HG03159 (cell line): ENCODE measurements around the gene SLC9A1.
A peak's percentile ranks its signal among the peaks of the same experiment; 100 is the strongest.
"Not testable (repeated sequence)": the region's sequence is repeated elsewhere in the genome, so short reads cannot be mapped to it uniquely, and the experiment has no call there.

Source experiments
- ATAC-seq: cut with Tn5 transposase; IDR thresholded peaks from one replicate; pipeline ENCODE4 v1.9.1; 2021; ENCODE audit warnings: mild to moderate bottlenecking, moderate library complexity; ENCODE audit not compliant: unreplicated experiment

SLC9A1 gene

DNA sequence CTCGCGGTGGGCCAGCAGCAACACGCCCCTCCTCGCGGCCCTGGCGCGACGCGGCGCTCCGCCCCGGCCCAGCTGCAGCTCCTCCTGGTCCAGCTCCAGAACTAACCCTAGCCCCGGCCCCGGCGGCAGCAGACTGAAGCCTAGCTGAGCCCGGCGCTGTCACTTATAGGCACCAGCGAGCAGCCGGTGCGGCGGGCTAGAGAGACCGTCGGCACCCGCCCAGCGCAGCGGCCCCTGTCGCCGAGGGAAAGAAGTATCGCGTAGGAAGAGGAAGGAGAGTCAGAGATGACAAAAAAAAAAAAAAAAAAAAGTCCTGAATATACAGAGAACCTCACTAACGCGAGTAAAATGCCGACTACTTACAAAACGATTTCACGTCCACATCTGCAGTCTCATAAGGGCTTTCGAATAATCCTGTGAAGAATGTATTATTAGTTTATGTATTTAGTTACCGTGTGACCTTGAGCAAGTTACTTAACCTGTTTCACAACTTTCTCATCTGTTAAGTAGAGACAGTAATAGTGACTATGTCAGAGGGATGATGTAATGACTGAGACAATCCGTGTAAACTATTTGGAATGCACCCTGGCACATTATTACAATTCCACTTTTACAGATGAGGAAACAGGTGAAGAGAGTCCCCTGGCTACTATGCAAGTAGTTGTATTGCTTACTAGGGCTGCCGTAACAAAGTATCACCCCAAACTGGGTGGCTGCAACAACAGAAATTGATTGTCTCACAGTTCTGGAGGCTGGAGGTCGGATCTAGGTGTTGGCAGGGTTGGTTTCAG, at the start of gene SLC9A1:
Gene SLC9A1 (minus strand): TSS at position 135 of the 791 bp plus-strand sequence. CDS start 791 bp downstream, outside the sequence.
- peak; percentile 83 for ATAC-seq

DNA sequence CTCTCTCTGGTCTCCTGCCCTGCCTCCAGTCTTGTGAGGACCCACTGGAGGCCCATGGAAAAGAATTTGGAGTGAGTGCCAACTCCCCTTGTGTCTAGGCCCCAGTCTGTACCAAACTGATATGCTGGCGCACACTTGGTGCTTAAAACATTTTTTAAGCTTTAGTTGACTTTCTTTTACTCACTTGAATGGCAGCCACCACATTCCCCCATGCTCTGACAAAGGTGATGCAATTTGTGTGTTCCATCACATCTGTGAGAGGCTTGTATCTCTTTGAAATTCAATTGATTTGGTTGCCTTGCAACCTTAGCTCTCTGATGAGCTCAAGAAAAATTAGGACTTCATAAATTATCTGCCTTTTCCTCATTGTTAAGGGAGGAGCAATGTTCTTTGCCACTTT, 49.0 kb upstream of the SLC9A1 start:
- ATAC-seq = no peak

- no peak for ATAC-seq
These were observed 46.4 kb upstream of the SLC9A1 start for GRCh38 chr1:27201295-27201694.

- no peak for ATAC-seq
These were observed 38.3 kb upstream of the SLC9A1 start for GRCh38 chr1:27193194-27193593.

- ATAC-seq = no peak
These were observed 37.2 kb upstream of the SLC9A1 start for GRCh38 chr1:27192039-27192529.

DNA sequence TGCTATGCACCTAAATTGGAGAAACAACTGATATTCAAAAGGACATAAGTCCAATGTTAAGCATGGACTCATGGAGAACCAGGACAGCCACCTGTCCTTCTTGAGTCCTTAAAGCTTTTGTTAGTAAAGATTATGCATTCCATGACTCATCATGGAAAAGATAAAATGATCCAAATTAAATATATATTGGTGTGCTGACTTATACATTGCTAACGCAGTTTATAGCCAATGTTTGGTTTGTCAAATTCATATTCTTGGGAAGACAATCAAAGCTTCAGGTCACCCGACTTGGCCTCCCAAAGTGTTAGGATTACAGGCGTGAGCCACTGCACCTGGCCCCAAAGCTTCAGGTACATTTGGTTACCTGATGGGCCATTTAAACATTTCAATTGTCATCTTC, 29.7 kb upstream of the SLC9A1 start:
- ATAC-seq = not testable (repeated sequence)

DNA sequence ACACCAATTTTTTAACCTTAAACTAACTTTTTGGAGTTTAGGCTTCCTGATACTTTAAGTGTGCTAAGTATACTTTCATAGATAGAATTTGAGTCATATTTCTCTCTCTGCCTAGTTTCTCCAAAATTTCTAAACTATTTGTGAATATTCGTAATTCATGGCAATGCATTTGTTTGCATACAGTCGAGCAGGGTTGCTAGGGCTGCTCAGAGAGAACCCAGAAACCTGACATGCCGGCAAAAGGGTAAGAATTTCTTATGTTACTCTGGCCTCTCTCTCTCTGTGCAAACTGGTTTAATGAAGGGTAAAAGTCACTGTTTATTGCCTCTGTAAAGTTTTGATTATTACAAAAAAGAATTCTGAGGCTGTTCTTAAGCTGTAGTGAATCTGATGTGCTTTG, 25.1 kb upstream of the SLC9A1 start:
- ATAC-seq = no peak

DNA sequence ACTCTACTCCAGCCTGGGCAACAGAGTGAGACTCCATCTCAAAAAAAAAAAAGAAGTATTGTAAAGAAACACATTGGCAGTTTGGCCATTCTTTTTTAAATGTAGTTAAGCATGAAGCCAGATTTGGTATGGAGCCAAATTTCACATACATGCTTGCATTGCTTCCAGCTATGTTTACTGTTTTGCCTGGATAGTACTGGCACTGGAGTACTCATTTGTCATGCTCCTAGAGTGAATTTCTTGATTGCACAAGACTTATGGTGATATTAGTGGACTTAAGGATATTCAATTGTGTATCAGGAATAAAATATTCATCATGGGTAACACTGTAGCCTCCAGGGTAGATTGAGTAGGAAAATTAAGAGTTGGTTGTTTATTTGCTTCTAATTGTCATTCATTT, 24.5 kb upstream of the SLC9A1 start:
- no peak for ATAC-seq

DNA sequence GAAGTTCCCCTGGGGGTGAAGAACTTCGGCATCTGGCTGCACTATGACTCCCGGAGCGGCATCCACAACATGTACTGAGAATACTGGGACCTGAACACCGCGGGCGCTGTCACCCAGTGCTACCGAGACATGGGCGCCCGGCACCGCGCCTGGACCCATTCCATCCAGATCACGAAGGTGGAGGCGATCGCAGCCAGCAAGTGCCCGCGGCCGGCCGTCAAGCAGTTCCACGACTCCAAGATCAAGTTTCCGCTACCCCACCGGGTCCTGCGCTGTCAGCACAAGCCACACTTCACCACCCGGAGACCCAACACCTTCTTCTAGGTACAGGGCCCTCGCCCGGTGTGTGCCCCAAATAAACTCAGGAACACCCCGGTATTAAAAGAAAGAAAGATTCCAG, 22.0 kb upstream of the SLC9A1 start:
- ATAC-seq = no peak

DNA sequence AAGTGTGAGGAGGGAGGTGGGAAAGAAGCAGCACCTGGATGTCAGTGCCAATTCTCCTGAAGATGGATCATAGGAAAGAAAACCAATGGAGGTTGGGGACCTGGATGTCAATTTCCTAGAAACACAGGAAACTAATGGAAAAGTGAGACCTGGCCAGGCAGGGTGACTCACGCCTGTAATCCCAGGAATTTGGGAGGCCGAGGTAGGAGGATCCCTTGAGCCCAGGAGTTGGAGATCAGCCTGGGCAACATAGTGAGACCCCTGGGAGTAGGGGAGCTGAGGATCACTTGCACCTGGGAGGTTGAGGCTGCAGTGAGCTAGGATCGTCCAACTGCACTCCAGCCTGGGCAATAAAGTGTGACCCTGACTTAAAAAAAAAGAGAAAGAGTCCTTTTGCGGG, 21.4 kb upstream of the SLC9A1 start:
- no peak for ATAC-seq

DNA sequence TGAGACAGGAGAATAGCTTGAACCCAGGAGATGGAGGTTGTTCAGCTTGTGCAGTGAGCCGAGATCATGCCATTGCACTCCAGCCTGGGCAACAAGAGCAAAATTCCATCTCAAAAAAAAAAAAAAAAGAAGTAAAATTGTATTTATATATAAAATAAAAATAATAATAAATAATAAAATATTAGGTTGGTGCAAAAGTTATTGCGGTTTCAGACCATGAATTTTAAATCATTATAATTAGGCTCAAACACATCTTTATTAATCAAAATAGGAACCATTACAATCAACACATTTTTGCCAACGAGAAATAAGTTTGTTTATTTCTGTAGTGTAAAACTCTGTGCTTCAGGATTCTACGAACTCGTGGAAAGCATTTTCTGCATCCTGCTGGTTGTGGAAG, 18.1 kb upstream of the SLC9A1 start:
- ATAC-seq = not testable (repeated sequence)

- ATAC-seq = no peak
These were observed 12.0 kb upstream of the SLC9A1 start for GRCh38 chr1:27166929-27167328.

DNA sequence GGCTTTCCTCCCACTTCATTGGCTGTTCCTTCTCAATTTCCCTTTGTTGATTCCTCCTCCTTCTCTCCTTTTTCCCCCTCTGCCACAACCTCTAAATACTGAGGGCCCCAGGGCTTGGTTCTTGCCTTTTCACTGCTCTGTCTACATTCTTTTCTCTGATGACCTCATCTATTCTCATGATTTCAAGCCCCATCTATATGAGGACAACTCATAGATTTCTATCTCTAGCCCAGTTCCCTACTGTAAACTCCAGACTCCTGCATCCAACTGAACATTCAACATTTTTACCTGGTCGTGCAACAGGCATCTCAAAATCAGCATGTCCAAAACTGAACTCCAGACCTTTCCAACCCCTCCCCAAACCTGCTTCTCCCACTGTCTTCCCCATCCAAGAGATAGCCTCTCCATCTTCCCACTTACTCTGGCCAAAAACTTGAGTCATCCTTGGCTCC, 11.5 kb upstream of the SLC9A1 start:
- no peak for ATAC-seq

DNA sequence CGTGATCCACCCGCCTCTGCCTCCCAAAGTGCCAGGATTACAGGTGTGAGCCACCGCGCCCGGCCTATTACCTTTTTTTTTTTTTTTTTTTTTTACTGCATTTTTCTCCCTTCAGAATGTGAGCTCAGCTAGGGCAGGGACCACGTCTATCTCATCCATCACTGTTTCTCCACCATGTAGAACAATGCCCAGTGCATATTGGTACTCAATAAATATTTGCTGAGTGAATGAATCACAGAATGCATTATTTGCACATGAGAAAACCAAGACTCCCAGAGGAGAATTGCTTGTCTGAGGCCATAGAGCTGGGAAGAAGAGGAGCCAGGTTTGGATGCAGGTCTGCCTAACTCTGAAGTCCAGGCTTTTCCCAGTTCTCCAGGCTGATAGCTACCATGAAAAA, 8.2 kb upstream of the SLC9A1 start:
- no peak for ATAC-seq

DNA sequence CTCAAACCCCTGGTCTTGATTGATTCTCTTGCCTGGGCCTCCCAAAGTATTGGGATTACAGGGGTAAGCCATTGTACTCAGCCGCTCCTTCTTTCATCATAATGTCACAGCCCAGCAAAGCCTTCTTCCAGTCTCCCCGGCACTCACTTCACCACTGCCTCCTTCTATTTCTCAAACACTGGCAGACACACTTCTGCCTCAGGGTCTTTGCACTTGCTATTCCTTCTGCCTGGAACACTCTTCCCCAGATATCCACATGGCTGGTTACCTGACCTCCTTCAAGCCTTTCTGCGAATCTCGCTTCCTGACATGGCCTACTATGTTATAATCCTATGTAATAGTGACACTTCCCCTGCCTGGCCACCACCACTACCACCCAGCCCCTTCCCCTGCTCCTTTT, 7.2 kb upstream of the SLC9A1 start:
- no peak for ATAC-seq

- ATAC-seq = no peak
These were observed 6.7 kb upstream of the SLC9A1 start for GRCh38 chr1:27161594-27161993.

DNA sequence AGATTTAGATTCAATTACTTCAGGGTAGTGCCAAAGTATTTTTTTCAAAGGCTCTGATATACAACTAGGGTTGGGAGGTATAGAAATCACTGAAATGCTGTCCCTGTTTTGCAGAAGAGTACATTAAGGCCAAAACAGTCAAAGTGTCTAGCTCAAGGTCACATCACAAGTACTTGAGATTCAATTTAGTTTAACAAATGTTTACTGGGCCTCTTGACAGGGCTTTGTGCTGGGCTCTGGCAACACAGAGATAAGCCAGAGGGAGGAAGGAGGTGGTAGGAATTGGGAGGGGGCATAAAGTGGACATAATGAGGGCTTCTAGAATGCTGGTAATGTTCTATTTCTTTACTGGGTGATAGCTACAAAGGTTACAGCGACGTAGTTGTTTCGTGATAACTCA, 2.3 kb upstream of the SLC9A1 start:
- no peak for ATAC-seq

GRCh38 chr1:27154469-27154990, 395 bp downstream of the SLC9A1 start:
- no peak for ATAC-seq

DNA sequence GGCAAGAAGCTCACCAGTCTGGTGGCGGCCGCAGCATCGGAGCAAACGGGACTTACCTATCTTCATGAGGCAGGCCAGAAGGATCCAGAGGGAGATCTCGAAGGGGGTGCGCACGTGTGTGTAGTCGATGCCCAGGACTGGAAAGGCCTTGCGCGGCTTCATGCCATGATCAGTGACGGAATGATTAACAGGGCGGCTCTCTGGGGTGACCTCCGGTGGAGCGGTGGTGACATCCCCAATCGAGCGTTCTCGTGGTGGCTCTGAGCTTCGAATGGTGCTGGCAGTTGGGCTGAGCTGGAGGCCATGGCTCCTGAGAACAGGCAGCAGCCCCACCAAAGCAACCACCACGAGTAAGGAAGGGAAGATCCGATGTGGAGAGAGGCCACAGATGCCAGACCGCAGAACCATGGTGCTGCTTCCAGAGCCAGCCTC, 982 bp downstream of the SLC9A1 start:
- no peak for ATAC-seq

DNA sequence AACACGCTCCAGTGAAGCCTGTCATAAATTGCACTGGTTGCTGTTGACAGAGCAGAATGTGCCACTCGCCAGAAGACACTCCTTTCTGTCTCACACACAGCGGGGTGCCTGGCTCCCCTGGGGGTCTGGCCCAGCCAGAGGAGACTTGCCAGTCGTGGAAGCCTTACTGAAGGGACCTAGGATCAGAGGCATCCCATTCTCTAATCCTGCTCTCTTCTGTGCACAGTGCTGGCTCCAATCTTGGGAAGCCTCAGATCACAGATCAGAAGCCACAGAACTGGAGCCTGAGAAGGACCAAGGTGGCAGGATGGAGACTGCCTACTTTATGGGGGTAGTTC, 1.4 kb downstream of the SLC9A1 start:
- ATAC-seq = no peak

GRCh38 chr1:27152829-27153548, 1.9 kb downstream of the SLC9A1 start:
- ATAC-seq = no peak
